DND-41 (cell line): ENCODE results near the gene AFF1.

Experiments
- CTCF ChIP-seq: IDR thresholded peaks from 2 replicates; pipeline ENCODE4 v1.5.1; 2012; ENCODE audit warnings: borderline replicate concordance, low read length, moderate library complexity, mild to moderate bottlenecking; ENCODE audit not compliant: poor library complexity, severe bottlenecking; ENCODE audit errors: extremely low read depth
- EZH2 ChIP-seq: IDR thresholded peaks from 3 replicates; pipeline ENCODE4 v1.6.1; 2012; ENCODE audit warnings: borderline replicate concordance, low read depth, mild to moderate bottlenecking, moderate library complexity, low read length, inconsistent platforms; ENCODE audit not compliant: severe bottlenecking

DNA sequence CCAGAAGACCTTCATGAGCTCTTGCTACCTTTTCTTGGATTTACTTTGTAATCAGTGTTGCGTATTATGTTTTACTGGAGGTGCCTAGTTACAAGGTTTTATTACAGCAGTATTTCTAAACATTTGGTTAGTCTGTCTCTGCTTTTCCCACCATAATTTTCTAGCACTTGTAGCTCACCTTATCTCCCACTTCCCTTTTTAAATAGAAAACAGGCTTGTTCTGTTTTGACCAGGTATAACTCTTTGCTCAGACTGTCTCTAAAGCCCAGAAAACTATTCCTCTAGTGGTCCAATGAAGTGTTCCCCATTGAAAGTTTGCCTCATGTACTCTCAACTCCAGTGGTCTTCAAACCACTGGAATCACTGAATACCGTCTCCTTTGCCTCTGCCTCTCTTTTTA, 43.9 kb downstream of the AFF1 start:
- TF ChIP-seq EZH2: no peak
- TF ChIP-seq CTCF: no peak
